SH-SY5Y (cell line): ENCODE measurements around the gene PI16.

ENCODE experiments used
- GATA2 ChIP-seq: IDR thresholded peaks from 2 replicates; pipeline ENCODE4 v1.6.1; 2011; ENCODE audit warnings: mild to moderate bottlenecking, low read depth, low read length
- GATA3 ChIP-seq: IDR thresholded peaks from 2 replicates; pipeline ENCODE4 v1.6.1; 2011; ENCODE audit warnings: low read depth, mild to moderate bottlenecking, low read length, moderate library complexity

- TF ChIP-seq GATA3 (no peak), GATA2 (no peak)
These were observed 57.3 kb downstream of the PI16 start for GRCh38 chr6:37011656-37012378.
